Measurements from ENCODE around the gene MRPS11.
"Not testable (repeated sequence)": the region's sequence is repeated elsewhere in the genome, so short reads cannot be mapped to it uniquely, and the experiment has no call there.

The MRPS11 gene

GRCh38 chr15:88467073-88467934, at the start of gene MRPS11, which contains the start of gene MRPL46:
MRPS11 (plus strand) TSS chr15:88467708; CDS start chr15:88467718, 10 bp downstream.
MRPL46 (minus strand) TSS chr15:88467388; CDS start chr15:88467377, 11 bp downstream.
- DNase-seq (ENCODE audit: low read depth), result peak; percentile 54

DNA sequence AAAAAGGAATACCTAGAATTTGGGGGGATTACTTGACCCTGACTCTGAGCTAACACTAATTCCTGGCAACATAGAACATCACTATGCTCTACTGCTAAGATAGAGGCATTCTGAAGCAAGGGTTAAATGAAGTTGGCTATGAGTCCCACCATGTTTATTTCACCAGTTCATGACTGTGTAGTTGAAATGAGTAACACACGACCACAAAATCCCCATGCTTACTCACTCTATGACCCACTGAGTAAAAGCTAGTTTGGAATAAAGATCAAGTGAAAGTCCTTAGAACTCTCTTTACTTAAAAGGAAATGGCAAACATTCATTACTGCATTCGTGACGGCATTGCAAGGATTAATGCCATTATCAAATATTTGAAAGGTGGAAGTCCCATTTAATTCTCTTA, 47.7 kb upstream of the MRPS11 start:
- no peak for DNase-seq (ENCODE audit: low read depth)

DNA sequence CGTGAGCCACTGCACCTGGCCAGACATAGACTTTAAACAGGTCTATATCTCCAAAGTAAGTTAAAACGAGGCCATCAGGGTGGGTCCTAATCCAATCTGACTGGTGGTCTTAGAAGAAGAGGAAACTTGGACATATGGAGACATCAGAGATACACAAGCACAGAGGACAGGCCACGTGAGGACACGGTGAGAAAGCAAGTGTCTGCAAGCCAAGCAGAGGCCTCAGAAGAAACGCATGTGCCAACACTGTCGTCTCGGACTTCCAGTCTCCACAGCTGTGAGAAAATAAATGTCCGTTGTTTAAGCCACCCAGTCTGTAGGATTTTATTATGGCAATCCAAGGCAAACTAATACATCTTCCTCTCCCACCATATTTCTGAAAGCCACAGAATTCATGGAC, 44.2 kb upstream of the MRPS11 start:
- DNase-seq (ENCODE audit: low read depth), result no peak

GRCh38 chr15:88426304-88426703, 41.2 kb upstream of the MRPS11 start:
- DNase-seq (ENCODE audit: low read depth), result no peak

DNA sequence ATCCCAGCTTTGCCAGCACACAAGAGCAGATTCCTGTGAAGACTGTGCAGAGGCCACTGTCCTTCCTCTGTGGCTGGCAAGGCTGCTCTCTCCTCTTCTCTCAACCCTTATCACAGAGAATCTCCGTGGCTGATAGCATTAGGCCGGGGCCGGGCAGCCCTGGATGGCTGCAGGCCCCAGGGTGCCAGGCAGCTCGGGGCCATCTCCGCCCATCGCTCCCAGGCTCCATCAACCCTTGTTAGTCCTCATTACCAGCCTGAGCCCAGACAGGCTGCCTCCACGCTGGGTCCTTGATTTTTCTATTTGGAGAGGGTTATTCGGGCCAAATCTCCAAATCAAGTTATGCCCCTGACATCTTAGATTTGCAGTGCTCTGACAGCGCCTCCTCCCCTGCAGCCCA, 39.5 kb upstream of the MRPS11 start:
- no peak for DNase-seq (ENCODE audit: low read depth)

GRCh38 chr15:88428805-88429605, 38.5 kb upstream of the MRPS11 start:
- no peak for DNase-seq (ENCODE audit: low read depth)

GRCh38 chr15:88430051-88430450, 37.5 kb upstream of the MRPS11 start:
- DNase-seq (ENCODE audit: low read depth), result no peak

GRCh38 chr15:88431441-88431840, 36.1 kb upstream of the MRPS11 start:
- DNase-seq (ENCODE audit: low read depth), result no peak

DNA sequence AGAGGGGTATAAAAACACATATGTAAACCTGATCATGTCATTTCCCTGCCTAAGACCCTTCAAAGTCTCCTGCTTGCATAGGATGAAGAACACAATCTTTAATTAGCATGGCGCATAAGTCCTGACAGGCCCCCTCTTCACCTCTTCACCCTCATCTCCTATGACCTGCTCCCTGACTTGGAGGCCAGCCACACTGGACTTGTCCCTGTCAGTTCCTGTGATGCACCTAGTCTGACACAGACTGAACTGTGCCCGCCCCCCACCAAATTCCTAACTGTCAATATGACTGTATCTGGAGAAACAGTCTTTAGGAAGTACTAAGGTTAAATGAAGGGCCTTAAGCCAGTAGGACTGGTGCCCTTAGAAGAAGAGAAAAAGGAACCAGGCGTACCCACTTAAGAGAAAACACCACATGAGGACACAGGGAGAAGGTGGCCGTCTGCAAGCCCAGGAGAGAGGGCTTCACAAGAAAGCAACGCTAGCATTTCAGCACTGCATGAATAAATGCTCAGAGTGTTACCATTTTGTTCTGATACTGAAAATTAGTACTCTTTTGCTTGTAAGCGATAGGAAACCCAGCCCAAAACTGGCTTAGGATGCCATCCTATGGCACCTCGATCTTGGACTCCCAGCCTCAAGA, 34.3 kb upstream of the MRPS11 start:
- no peak for DNase-seq (ENCODE audit: low read depth)

DNA sequence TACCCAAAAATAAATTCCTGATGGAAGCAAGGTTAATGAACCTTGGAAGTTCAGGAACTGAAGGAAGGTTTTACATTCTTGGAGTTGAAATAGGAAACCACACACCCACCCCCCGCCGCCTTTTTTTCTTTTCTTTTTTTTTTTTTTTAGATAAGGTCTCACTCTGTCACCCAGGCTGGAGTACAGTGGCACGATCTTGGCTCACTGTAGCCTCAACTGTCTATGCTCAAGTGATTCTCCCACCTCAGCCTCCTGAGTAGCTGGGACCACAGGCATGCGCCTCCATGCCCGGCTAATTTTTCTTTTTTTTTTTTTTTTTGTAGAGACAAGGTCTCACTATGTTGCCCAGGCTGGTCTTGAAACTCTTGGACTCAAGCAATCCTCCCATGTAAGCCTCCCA, 33.4 kb upstream of the MRPS11 start:
- DNase-seq (ENCODE audit: low read depth), result not testable (repeated sequence)

- no peak for DNase-seq (ENCODE audit: low read depth)
These were observed 29.3 kb upstream of the MRPS11 start for GRCh38 chr15:88438181-88438580.

- DNase-seq (ENCODE audit: low read depth), result no peak
These were observed 27.5 kb upstream of the MRPS11 start for GRCh38 chr15:88440021-88440420.

DNA sequence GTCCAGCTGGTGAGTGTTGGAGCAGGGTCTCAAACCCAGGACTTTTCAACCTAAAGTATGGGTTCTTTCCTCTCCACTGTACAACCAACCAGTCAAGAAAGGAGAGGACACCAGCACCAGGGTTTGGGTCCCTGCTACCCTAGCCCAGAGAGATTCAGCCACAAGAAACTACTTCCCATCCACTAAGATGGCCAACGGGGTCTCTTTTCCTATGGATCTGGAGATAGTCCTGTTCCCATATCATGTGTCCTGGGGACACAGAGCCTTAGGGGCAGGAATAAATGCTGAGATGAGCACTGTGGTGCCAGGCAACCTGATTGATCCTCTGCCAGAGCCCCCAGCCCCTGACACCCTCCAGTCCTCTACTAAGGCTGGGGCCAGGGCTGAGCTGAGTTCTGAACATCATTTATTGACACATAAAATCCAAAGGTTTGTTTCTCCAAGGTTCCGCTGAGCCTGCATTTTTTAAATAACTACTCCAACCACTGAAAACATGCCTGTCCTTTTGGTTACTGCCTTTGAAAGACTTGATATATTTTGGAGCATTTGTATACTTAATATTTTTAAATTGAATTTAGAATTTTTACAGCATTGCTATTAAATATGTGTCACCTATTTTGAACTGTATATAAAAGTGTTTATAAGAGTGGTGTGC, 26.3 kb upstream of the MRPS11 start:
- no peak for DNase-seq (ENCODE audit: low read depth)

DNA sequence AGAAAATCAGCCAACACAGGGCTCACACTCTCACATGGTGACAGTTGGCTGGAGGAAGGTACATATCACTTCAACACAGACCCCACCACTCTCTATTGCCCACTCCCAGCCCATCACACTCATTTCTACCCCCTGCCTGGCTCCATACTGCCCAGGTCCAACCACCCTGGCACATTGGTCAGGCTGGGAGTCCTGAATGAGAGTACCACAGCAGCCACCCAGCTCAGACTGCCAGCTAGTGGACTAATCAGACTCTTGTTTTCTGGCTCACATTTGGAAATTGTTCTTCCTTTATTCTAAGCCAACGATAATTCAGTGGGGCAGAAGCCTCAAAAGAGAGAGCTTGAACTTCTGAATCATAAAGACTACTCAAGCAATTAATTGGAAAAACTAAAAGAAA, 20.3 kb upstream of the MRPS11 start:
- DNase-seq (ENCODE audit: low read depth), result no peak

DNA sequence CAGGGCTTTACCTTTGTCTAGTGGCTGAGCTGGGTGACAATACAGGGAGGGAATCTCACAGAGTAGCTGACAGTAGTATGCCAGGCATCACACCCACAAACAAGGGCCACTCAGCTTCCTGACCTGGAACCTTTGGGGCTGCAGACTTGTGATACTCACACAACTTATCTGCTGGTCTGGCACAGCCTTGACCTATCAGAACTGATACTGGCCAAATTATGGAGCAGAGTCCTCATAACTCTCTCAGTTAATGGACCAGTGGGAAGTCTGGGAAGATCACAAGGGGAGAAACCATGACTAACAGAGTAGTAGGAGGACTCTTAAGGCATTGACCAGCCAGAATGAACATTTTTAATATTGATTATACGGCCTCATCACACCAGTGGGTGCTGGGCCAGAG, 19.8 kb upstream of the MRPS11 start:
- no peak for DNase-seq (ENCODE audit: low read depth)

DNA sequence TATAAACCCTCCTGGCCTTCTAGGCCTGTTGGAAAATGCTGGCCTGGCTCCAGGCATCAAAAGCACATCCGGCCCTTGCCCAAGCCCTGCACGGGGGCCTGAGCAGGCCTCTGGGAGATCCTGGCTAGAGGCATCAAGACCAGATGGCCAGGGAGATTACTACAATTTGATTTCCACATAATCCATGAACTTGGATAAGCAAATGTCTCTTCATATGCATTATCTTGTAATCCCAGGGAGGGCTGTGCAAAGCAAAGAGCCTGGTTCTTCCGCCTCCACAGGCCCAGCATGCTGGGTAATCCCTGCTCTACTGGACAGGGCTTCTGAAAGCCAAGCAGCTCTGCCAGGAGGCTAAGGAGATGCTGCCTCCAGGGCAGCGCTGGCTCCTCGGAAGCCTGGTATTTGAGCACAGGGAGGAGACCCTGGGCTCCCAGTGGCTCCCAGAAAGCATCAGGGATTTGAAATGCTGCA, 18.5 kb upstream of the MRPS11 start:
- no peak for DNase-seq (ENCODE audit: low read depth)

DNA sequence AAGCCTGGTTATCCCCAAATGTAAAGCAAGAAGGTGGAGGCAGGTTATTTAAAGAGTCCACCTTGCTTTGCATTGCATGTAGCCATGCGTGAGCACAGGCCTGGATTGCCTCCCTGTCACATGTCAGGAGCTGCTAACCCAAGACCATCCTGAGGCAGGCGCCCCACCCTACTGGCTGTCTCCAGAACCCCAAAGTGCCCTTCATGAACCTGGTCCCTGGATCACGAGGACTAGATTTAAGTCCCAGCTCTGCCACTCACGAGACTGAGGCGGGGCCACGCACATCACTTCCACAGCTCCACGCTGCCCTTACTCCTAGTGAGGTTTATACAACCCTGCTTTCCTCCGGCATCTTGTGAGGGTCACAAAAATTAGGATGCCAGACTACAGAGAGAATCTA, 17.9 kb upstream of the MRPS11 start:
- no peak for DNase-seq (ENCODE audit: low read depth)

DNA sequence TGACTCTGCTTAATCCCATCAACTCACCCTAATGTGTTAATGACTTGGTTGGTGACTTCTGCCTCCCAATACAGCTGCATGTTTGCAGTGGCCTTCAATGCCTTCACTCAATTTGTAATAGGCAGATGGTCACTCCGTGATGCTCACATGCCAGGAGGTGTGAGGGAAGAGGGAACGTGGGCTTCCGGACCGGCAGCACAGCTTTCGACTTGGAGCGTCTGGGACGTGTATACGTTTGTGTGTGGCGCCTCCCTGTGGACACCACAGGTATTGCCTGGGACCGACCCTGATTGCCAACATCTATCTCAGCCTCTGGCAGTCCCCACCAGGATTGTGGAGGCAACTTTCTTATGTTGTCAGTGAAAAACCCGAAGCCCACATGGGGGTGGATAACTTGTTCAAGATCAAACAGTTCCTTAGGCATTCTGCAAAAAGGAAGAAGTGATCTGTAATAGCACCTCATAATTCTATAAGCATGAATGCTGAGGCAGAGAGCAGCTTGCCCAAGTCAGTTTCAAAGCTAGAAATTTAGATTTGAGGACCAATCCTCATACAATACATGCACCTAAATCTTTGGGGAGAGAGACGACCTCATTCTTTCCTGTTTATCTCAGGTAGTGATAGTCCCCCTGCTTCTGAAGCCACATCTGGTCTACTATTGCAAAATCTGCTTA, 17.2 kb upstream of the MRPS11 start:
- peak; percentile 47 for DNase-seq (ENCODE audit: low read depth)

DNA sequence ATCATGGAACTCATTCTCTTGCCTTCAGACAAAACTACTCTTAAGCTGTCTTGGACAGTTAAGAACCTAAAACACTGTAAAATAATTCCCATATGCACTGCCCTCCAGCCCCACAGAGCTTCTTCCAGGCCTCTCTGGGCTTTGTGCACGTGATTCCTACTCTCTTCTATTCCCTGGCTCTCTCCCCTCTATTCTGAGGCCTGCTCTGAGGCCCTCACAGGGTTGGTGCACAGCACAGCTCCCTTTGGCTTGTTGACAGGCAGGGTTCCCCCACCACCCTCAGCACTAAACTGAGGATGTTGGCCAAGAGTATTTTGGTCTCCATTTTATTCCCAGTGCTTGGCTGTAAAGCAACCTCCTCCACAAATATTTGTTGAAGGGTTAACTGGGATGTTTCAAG, 13.9 kb upstream of the MRPS11 start:
- no peak for DNase-seq (ENCODE audit: low read depth)

GRCh38 chr15:88454236-88454635, 13.3 kb upstream of the MRPS11 start:
- DNase-seq (ENCODE audit: low read depth), result no peak
